Hypothalamus (tissue), 51 donors: ENCODE measurements around the gene MCF2L.

Source experiments
- DNase-seq, 51 donors: peaks; one replicate each; lab custom pipeline; 2025; lab: John Stamatoyannopoulos, UW

MCF2L gene

GRCh38 chr13:112968910-112969691 lies at the start of gene MCF2L:
TSS of gene MCF2L (plus strand) at chr13:112969214. CDS start at chr13:112969380, 166 bp downstream.
- peak in 13 of 51 donors; percentile 31 to 85 (median 46) for DNase-seq

GRCh38 chr13:112923962-112924361 lies 45.1 kb upstream of the MCF2L start:
- no peak for DNase-seq

- no peak for DNase-seq
These were observed 44.6 kb upstream of the MCF2L start for GRCh38 chr13:112924365-112924764.

GRCh38 chr13:112926003-112926402 lies 43.0 kb upstream of the MCF2L start:
- DNase-seq: no peak

- no peak for DNase-seq
These were observed 42.0 kb upstream of the MCF2L start for GRCh38 chr13:112926993-112927392.

- DNase-seq: no peak
These were observed 40.7 kb upstream of the MCF2L start for GRCh38 chr13:112928020-112928971.

GRCh38 chr13:112928972-112929782 lies 39.8 kb upstream of the MCF2L start:
- peak in 1 of 51 donors; percentile 10 for DNase-seq

- DNase-seq: no peak
These were observed 39.3 kb upstream of the MCF2L start for GRCh38 chr13:112929783-112930055.

- DNase-seq: no peak
These were observed 38.8 kb upstream of the MCF2L start for GRCh38 chr13:112930192-112930591.

- peak in 5 of 51 donors; percentile 16 to 36 (median 17) for DNase-seq
These were observed 37.7 kb upstream of the MCF2L start for GRCh38 chr13:112931028-112931934.

GRCh38 chr13:112932971-112933370 lies 36.0 kb upstream of the MCF2L start:
- no peak for DNase-seq

- no peak for DNase-seq
These were observed 35.4 kb upstream of the MCF2L start for GRCh38 chr13:112933649-112934048.

- DNase-seq: no peak
These were observed 34.9 kb upstream of the MCF2L start for GRCh38 chr13:112934078-112934477.

GRCh38 chr13:112938680-112939079 lies 30.3 kb upstream of the MCF2L start:
- no peak for DNase-seq

- peak in 24 of 51 donors; percentile 22 to 68 (median 42) for DNase-seq
These were observed 28.8 kb upstream of the MCF2L start for GRCh38 chr13:112940236-112940635.

GRCh38 chr13:112941349-112941748 lies 27.7 kb upstream of the MCF2L start:
- no peak for DNase-seq

GRCh38 chr13:112941765-112942164 lies 27.2 kb upstream of the MCF2L start:
- peak in 5 of 51 donors; percentile 13 to 33 (median 27) for DNase-seq

GRCh38 chr13:112942689-112943308 lies 26.2 kb upstream of the MCF2L start:
- peak in 50 of 51 donors; percentile 25 to 95 (median 87) for DNase-seq
